Stomach smooth muscle (tissue), 2 donors: Measurements from ENCODE around the gene CAPN15.

ENCODE experiments used
- H3K27ac ChIP-seq: one replicate; pipeline ENCODE4 v1.7.0; 2013; ENCODE audit warnings: mild to moderate bottlenecking, low read length, inconsistent platforms
- H3K27me3 ChIP-seq, 2 donors: one replicate each; pipeline ENCODE4 v1.7.0; 2013; ENCODE audit warnings: low read length in 2 of 2; ENCODE audit not compliant: insufficient read depth in 2 of 2, control insufficient read depth in 1 of 2
- H3K36me3 ChIP-seq, 2 donors: one replicate each; pipeline ENCODE4 v1.7.0; 2013; ENCODE audit warnings: low read length in 2 of 2; ENCODE audit not compliant: control insufficient read depth in 2 of 2, insufficient read depth in 2 of 2
- H3K4me1 ChIP-seq: one replicate; pipeline ENCODE4 v1.7.0; 2013; ENCODE audit warnings: low read length; ENCODE audit not compliant: control insufficient read depth, insufficient read depth
- H3K4me3 ChIP-seq, 2 donors: one replicate each; pipeline ENCODE4 v1.7.0; 2013; ENCODE audit warnings: low read length in 2 of 2
- H3K9ac ChIP-seq, 2 donors: one replicate each; pipeline ENCODE4 v1.7.0; 2013; ENCODE audit warnings: low read length in 2 of 2, mild to moderate bottlenecking in 1 of 2
- H3K9me3 ChIP-seq, 2 donors: one replicate each; pipeline ENCODE4 v1.7.0; 2013; ENCODE audit warnings: low read length in 2 of 2; ENCODE audit not compliant: control insufficient read depth in 2 of 2
- donor health status: healthy.
- donor health status: Pancreatic carcinoma.

Gene CAPN15

DNA sequence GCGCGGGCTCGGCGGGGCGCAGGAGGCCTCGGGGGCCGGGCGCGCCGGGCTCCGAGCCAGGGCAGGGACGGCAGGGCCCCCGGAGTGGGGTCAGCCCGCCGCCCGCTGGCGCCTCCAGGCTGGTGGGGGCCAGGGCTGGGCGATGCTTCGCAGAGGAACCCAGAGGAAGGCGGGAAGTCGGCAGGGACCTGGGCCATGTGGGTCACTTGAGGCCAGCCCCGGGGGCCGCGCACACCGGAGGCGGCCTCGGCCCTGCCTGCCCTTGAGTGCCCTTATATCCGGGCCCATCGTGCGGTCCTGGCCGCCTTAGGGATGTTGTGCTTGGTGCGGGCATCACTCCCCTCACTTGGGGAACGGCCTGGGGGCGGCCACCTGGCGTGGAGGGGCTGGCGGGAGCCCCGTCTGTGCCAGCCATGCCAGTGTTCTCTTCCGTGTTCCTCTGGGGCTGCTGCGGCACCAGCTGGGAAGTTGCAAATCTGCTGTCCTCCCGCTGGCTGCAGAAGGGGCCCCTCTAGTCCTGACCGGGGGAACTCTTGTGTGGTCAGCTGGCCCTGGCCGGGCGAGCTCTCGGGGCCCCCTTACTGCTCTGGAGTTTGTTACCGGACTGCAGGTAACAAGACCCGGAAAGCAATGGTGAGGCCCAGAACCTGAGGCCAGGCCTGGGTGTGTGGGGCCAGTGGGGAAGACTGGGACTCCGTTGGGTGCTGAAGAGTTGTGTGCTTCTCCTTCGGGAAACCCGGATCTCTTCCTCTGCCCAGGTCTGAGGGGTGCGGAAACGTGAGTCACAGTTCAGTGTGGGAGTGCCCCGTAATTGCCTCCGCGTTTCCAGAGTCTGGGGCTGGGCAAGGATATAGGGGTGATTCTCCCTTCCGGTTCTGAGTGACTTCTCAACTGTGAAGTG, 849 bp downstream of the CAPN15 start:
- no peaks in the 10 kb centered on the region for H3K9me3 ChIP-seq
- peak overlapping the region; percentile 77 to 85 for H3K4me3 ChIP-seq
- no peak overlapping the region for H3K27ac ChIP-seq
- H3K27me3 ChIP-seq = no peaks in the 10 kb centered on the region
- H3K4me1 ChIP-seq = peaks cover 41% of the 10 kb centered on the region
- no peaks in the 10 kb centered on the region for H3K36me3 ChIP-seq
- H3K9ac ChIP-seq = peak overlapping the region; percentile 68 to 78

DNA sequence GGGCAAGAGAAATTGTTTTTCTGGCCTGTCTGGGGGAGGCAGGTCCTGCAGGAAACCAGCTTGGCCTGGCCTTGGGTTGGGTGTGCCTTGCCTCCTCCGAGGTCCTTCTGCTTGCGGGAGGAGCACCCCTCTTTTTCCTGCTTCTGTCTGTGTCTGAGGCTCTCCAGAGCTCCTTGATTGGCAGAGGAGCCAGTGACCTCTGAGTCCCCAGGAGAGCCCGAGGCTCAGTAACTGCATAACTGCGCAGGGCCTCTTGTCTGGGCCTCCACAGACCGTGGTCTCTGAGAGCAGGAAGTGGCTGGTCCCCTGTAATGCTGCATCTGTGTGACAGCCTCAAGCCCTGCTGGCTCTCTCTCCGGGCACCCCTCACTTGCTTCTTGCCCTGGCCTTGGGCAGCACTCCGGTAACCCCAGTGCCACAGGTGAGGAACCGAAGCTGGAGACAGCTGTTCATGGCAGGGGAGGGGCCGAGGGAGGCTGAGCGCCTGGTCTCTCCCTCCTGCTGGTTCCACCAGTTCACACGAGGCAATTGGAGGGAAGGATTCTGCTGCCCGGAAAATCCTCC, 1.6 kb downstream of the CAPN15 start:
- Histone ChIP-seq H3K4me1 (peaks cover 41% of the 10 kb centered on the region), H3K9me3 (no peaks in the 10 kb centered on the region), H3K27me3 (no peaks in the 10 kb centered on the region), H3K27ac (no peak overlapping the region), H3K36me3 (no peaks in the 10 kb centered on the region), H3K9ac (peak overlapping the region; percentile 68 to 78), H3K4me3 (peak overlapping the region; percentile 77 to 85)

DNA sequence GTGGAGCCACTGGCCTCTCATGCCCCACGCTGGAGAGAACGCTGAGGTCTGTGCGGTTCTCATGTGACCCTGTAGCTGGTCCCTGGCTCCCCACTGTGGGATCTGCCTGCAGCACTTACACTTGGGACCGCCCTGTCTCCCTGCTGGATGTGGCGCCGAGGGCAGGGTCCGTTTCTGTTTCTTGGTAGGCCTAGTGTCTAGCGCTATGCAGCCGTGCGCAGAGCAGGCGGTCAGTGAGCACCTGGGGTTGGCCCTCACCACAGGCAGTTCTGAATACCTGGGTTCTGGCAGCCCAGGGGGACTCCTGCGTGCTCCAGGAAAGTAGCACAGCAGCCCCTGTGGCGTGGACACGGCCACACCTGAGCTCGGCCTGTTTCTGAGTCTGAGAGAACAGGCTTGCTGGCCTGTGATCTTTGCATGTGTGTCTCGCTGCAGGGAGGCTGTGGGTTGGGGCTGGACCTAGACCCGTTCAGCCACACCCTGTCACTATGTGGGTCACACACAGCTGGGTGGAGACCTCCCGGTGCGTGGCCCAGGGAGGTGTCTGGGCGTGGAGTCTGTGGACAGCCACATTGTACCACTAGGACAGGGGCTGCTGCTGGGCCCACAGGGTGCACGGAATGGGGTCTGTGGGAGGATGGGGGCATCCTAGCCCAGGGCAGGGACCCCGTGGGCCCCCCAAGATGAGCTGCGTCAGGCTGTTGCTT, 2.8 kb downstream of the CAPN15 start:
- Histone ChIP-seq H3K9ac (no peak overlapping the region), H3K36me3 (no peaks in the 10 kb centered on the region), H3K9me3 (no peaks in the 10 kb centered on the region), H3K27ac (no peak overlapping the region), H3K4me1 (peaks cover 37% of the 10 kb centered on the region), H3K27me3 (no peaks in the 10 kb centered on the region), H3K4me3 (no peak overlapping the region)

DNA sequence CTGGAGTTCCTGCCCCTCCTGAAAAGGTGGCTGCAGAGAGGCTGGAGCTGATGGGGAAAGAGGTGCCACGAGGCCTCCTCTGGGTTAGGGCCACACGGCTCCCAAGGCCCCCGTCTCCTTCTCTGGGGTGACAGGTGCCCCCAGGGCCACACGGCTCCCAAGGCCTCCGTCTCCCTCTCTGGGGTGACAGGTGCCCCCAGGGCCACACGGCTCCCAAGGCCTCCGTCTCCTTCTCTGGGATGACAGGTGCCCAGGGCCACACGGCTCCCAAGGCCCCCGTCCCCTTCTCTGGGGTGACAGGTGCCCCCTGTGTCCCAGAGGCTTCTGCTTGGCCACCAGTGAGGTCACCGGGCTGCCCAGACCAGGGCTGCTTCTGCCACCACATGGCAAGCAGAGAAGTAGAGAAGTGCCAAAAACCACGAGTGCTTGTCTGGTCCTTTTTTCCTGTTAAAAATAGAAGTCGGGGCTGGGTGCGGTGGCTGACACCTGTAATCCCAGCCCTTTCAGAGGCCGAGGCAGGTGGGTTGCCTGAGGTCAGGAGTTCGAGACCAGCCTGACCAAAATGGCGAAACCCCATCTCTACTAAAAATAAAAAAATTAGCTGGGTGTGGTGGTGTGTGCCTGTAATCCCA, 4.1 kb downstream of the CAPN15 start:
- Histone ChIP-seq H3K9ac (no peak overlapping the region), H3K9me3 (no peaks in the 10 kb centered on the region), H3K27me3 (no peaks in the 10 kb centered on the region), H3K27ac (no peak overlapping the region), H3K4me1 (peaks cover 24% of the 10 kb centered on the region), H3K4me3 (no peak overlapping the region), H3K36me3 (no peaks in the 10 kb centered on the region)

DNA sequence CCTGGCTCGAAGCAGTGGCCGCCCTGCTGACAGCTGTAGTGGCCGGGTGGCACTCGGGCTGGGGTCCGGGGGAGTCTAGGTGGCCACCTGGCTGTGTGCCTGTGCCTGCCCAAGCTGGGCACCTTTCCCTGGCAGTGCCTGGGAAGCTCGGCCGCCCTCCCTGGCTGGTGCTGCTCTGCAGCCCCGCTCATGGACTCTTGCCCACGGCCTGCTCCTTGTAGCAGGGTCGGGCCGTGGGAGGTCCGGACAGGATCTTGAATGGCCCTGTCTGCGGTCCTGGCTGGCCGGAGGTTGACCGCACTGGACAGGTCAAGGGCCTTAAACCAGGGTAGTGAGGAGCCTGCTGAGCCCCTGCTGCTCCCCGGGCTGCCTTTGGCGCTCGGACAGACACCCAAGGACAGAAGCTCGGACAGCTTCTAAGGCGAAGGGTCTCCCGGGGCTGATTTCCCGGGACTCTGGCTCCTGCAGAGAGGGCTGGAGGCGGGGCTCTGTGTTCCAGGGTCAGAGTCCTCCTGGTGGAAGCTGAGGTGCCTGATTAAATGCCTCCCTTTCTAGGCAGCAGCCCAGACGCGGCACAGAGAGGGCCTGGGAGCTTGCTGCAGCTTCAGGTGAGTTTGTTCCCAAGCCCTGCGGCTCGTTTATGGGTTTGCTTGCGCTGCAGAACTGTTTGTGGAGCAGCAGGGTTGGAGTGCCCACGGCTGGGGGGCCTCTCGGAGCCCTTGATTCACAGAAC, 6.0 kb downstream of the CAPN15 start:
- Histone ChIP-seq H3K4me1 (peaks cover 17% of the 10 kb centered on the region), H3K27me3 (no peaks in the 10 kb centered on the region), H3K36me3 (peaks cover 3 to 5% of the 10 kb centered on the region in 2 donors), H3K27ac (no peak overlapping the region), H3K9ac (no peak overlapping the region), H3K9me3 (no peaks in the 10 kb centered on the region), H3K4me3 (no peak overlapping the region)

DNA sequence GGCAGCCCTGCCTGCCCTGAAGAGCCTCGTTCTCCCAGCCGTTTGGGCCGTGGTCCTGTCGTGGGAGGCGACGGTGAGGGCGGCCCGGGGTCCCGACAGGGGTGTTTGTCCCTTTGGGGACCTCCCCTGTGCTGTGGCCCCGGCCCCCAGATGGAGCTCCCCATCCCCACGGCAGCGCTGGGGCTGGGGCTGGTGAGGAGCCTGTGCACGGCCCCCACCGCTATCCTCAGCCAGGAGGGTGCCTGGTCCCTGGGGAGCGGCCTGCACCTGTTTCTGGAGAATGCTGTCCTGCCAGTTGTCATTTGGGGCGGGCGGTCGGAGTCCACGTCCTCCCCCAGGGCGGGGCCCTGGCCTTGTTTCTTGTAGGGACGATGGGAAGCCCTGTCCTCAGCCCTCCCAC, 6.6 kb downstream of the CAPN15 start:
- Histone ChIP-seq H3K9ac (no peak overlapping the region), H3K36me3 (peaks cover 3 to 5% of the 10 kb centered on the region in 2 donors), H3K27ac (no peak overlapping the region), H3K4me3 (no peak overlapping the region), H3K4me1 (peaks cover 11% of the 10 kb centered on the region), H3K9me3 (no peaks in the 10 kb centered on the region), H3K27me3 (no peaks in the 10 kb centered on the region)

DNA sequence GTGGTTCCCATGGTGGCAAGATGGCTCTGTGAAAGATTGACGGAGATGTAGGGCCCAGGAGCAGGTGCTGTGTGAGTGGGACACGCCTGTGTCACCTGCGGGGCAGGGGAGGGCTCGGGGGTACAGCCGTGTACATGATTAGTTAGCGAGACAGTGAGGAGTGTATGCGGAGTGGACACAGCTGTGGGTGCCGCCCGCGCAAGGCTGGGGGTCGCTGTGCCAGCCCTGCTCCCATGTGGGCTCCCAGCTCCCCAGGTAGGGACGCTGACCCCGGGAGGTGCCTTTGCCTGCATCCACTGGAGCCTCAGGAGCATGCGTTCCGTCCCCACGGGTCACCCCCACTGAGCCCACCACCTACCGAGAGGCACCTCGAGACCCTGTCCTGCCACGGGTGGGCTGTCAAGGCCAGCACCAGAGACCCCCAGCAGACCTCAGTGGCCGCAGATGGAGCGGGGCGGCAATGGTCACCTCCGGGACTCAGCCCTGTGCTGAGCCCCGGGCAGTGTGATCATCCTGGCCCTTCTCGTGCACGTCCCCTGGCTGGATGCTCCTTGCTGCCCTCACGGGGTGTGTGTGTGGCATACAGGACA, 7.4 kb downstream of the CAPN15 start:
- Histone ChIP-seq H3K4me3 (no peak overlapping the region), H3K9ac (no peak overlapping the region), H3K27me3 (no peaks in the 10 kb centered on the region), H3K36me3 (peaks cover 3 to 5% of the 10 kb centered on the region in 2 donors), H3K9me3 (no peaks in the 10 kb centered on the region), H3K27ac (no peak overlapping the region), H3K4me1 (peaks cover 3% of the 10 kb centered on the region)

DNA sequence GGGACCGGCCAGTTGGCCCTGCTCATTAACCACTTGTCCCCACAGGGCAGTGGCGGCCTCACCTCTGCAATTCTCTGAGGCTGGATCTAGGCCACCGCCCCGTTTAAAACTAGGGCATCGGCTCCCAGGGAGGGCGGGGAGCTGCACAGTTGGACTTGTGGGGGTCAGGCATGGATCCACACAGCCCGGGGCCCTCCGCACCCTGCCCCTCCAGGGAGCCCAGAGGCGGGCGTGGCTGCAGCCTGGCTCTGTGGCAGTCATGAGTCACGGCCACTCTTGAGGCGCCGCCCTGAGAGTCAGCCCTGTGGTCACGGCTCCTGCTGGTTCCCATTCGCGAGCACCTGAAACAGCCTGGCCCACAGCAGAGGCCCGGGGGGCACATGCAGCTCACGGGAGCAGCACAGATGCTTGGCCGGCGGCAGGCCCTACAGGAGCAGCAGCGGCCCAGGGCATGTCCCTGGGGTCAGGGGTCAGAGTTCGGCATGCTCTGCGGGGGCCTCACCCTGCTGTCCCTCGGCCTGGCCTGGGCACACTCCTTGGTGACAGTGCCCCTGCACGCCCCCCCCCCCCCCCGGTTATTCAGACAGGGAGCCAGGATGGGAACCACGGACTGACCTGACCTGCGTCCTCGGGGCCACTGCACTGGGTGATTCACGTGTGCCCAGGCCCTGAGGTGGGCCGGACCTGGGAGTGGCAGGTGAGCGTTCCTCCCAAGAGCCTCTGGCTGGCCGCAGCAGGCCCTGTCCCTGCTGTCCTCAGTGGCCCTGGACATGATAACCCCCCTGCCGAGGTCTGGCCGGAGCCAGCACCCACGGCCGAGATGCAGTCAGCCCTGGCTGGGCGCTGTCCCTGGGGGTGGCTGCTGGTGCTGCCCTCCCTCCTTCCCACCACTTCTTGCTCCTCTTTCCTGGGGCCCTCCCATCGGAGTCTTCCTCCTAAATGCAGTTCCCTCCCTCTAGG, 8.2 kb downstream of the CAPN15 start:
- H3K36me3 ChIP-seq = peaks cover 3 to 5% of the 10 kb centered on the region in 2 donors
- no peaks in the 10 kb centered on the region for H3K9me3 ChIP-seq
- no peaks in the 10 kb centered on the region for H3K27me3 ChIP-seq
- no peak overlapping the region for H3K9ac ChIP-seq
- H3K4me3 ChIP-seq = no peak overlapping the region
- H3K4me1 ChIP-seq = no peaks in the 10 kb centered on the region
- H3K27ac ChIP-seq = no peak overlapping the region

DNA sequence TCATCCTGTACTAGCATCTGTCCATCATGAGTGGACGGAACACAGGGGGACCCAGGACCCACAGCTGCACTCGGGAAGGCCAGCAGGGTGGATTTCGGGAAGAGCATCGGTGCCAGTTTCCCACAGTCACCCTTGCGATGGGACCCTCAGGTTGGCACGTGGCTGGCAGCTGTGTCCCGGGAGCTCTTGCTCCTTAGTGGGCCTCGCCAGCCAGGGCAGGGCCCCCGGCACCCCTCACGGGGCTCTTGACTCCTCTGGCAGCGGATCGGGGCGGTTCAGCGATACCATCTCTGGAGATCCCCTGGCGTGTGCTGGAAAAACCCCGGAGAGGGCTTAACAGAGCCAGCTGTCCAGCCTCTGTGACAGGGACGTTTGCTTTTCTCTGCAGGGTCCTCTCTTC, 9.2 kb downstream of the CAPN15 start:
- Histone ChIP-seq H3K9ac (no peak overlapping the region), H3K4me1 (no peaks in the 10 kb centered on the region), H3K27ac (no peak overlapping the region), H3K36me3 (peaks cover 3 to 5% of the 10 kb centered on the region in 2 donors), H3K9me3 (no peaks in the 10 kb centered on the region), H3K4me3 (no peak overlapping the region), H3K27me3 (no peaks in the 10 kb centered on the region)
